Colonic mucosa (tissue), 4 donors: Measurements from ENCODE around the gene NTRK2. TPM values are rescaled to one million over a fixed set of nuclear protein-coding genes. Genes with fewer than 3 reads are reported as not detected.

Source experiments
- DNase-seq: peaks from one replicate; pipeline ENCODE4 v3.0.0-alpha.2; 2020
- H3K27ac ChIP-seq: fragments of 200-600 bp; one replicate; pipeline ENCODE4 v1.8.0; 2021
- H3K27me3 ChIP-seq: fragments of 200-600 bp; one replicate; pipeline ENCODE4 v1.8.0; 2021
- H3K36me3 ChIP-seq: fragments of 200-600 bp; one replicate; pipeline ENCODE4 v1.8.0; 2021
- H3K4me1 ChIP-seq: fragments of 200-600 bp; one replicate; pipeline ENCODE4 v1.8.0; 2021; ENCODE audit warnings: mild to moderate bottlenecking
- H3K4me3 ChIP-seq: fragments of 200-600 bp; one replicate; pipeline ENCODE4 v1.8.0; 2021
- H3K9ac ChIP-seq, 2 donors: one replicate each; pipeline ENCODE4 v1.7.0; 2013; ENCODE audit warnings: control low read depth in 2 of 2, low read depth in 2 of 2, low read length in 2 of 2
- H3K9me3 ChIP-seq: fragments of 200-600 bp; one replicate; pipeline ENCODE4 v1.8.0; 2021
- CTCF ChIP-seq: fragments of 200-600 bp; IDR thresholded peaks from one replicate; pipeline ENCODE4 v1.8.0; 2022; ENCODE audit warnings: antibody characterized with exemption, mild to moderate bottlenecking
- intact Hi-C: fragments of 100-400 bp; cut with DNase I; formaldehyde crosslinking; loops from one replicate; pipeline ENCODE4 v1.14.1; 2022
- total RNA-seq, 2 donors: library from RNA; stranded (reverse); fragmentation: NEBNext Ultra II Directional in 1 of 2; extraction: Animal tissue kit (Norgen Biotek cat#: 25700) in 1 of 2; gene quantifications; one replicate each; pipeline ENCODE4 v1.2.1, GENCODE V29; 2021
- donor health status: healthy.
- donor health status: DM: no; HTN: no; CAD: no.
- donor health status: DM: no; HTN: no; CAD: no.

NTRK2 gene
- total RNA-seq, 2 donors from 2014 or later, result 0.52 to 2.3 TPM

GRCh38 chr9:84900421-84900820, 230.9 kb downstream of the NTRK2 start:
- Histone ChIP-seq H3K9me3 (no peaks in the 10 kb centered on the region), H3K4me1 (no peaks in the 10 kb centered on the region), H3K9ac (no peak overlapping the region), H3K4me3 (no peak overlapping the region), H3K27me3 (no peaks in the 10 kb centered on the region), H3K36me3 (no peaks in the 10 kb centered on the region), H3K27ac (no peak overlapping the region)
- no peak for DNase-seq
- intact Hi-C loops, result no loop called here
- TF ChIP-seq CTCF, result no peak

GRCh38 chr9:84903963-84904362, 234.4 kb downstream of the NTRK2 start:
- no peak overlapping the region for H3K9ac ChIP-seq
- no peak overlapping the region for H3K27ac ChIP-seq
- intact Hi-C loops, result no loop called here
- H3K4me3 ChIP-seq, result no peak overlapping the region
- no peak for DNase-seq
- H3K36me3 ChIP-seq, result no peaks in the 10 kb centered on the region
- H3K9me3 ChIP-seq, result no peaks in the 10 kb centered on the region
- no peaks in the 10 kb centered on the region for H3K27me3 ChIP-seq
- no peak for TF ChIP-seq CTCF
- no peaks in the 10 kb centered on the region for H3K4me1 ChIP-seq

GRCh38 chr9:84916769-84917168, 247.2 kb downstream of the NTRK2 start:
- peaks cover 4% of the 10 kb centered on the region for H3K4me1 ChIP-seq
- no peaks in the 10 kb centered on the region for H3K36me3 ChIP-seq
- no peak overlapping the region for H3K4me3 ChIP-seq
- DNase-seq, result no peak
- no peak overlapping the region for H3K9ac ChIP-seq
- no peaks in the 10 kb centered on the region for H3K27me3 ChIP-seq
- no peaks in the 10 kb centered on the region for H3K9me3 ChIP-seq
- TF ChIP-seq CTCF, result no peak
- intact Hi-C loops, result no loop called here
- peak overlapping the region; percentile 72 for H3K27ac ChIP-seq

GRCh38 chr9:84917366-84918070, 248.0 kb downstream of the NTRK2 start:
- intact Hi-C loops, result no loop called here
- H3K4me3 ChIP-seq, result no peak overlapping the region
- peak overlapping the region; percentile 72 for H3K27ac ChIP-seq
- no peaks in the 10 kb centered on the region for H3K27me3 ChIP-seq
- no peaks in the 10 kb centered on the region for H3K36me3 ChIP-seq
- peaks cover 4% of the 10 kb centered on the region for H3K4me1 ChIP-seq
- peak overlapping the region in 1 of 2 donors; percentile 21 for H3K9ac ChIP-seq
- no peak for TF ChIP-seq CTCF
- peak; percentile 75 for DNase-seq
- H3K9me3 ChIP-seq, result no peaks in the 10 kb centered on the region

- peaks cover 4% of the 10 kb centered on the region for H3K4me1 ChIP-seq
- H3K27ac ChIP-seq, result peak overlapping the region; percentile 72
- DNase-seq, result peak; percentile 36
- H3K27me3 ChIP-seq, result no peaks in the 10 kb centered on the region
- H3K9me3 ChIP-seq, result no peaks in the 10 kb centered on the region
- no peak overlapping the region for H3K4me3 ChIP-seq
- no peaks in the 10 kb centered on the region for H3K36me3 ChIP-seq
- TF ChIP-seq CTCF, result no peak
- H3K9ac ChIP-seq, result no peak overlapping the region
- intact Hi-C loops, result no loop called here
Measured at GRCh38 chr9:84919440-84919839, 249.9 kb downstream of the NTRK2 start.
